A549 (cell line): ENCODE data around the gene PITX3.

Experiments
- CTCF ChIP-seq: fragments of >200 bp; sonication (Bioruptor Twin); formaldehyde crosslinking; IDR thresholded peaks from 3 replicates; pipeline ENCODE4 v1.5.1; 2016
- EP300 ChIP-seq, 2 experiments: fragments of >200 bp; sonication (Bioruptor Twin); formaldehyde crosslinking; IDR thresholded peaks; 2 replicates in 1 of 2; 3 replicates in 1 of 2; pipeline ENCODE4 v1.6.1; 2016 to 2017
- HOXB5 ChIP-seq: fragments of 250-450 bp; sonication (Bioruptor Pico); IDR thresholded peaks from 2 replicates; pipeline ENCODE4 v1.5.0; 2020; ENCODE audit warnings: mild to moderate bottlenecking, moderate library complexity
- POLR2A ChIP-seq: IDR thresholded peaks from 2 replicates; pipeline ENCODE4 v1.6.1; 2012; ENCODE audit warnings: mild to moderate bottlenecking, low read length
- RFX5 ChIP-seq: fragments of 450-650 bp; IDR thresholded peaks from 2 replicates; pipeline ENCODE4 v1.7.1; 2014; ENCODE audit warnings: antibody characterized with exemption, mild to moderate bottlenecking, moderate library complexity

- TF ChIP-seq EP300 (IDR thresholded peaks at IDR 0.05): no peak
- TF ChIP-seq RFX5: no peak
- no peak for TF ChIP-seq POLR2A
- TF ChIP-seq HOXB5 (CRISPR knock-in tag): no peak
- TF ChIP-seq CTCF: no peak
Observed at GRCh38 chr10:102202386-102202785, 38.9 kb downstream of the PITX3 start.
